ENCODE results near the gene GRAMD1C.
A peak's percentile ranks its signal among the peaks of the same experiment; 100 is the strongest.

GRAMD1C gene

DNA sequence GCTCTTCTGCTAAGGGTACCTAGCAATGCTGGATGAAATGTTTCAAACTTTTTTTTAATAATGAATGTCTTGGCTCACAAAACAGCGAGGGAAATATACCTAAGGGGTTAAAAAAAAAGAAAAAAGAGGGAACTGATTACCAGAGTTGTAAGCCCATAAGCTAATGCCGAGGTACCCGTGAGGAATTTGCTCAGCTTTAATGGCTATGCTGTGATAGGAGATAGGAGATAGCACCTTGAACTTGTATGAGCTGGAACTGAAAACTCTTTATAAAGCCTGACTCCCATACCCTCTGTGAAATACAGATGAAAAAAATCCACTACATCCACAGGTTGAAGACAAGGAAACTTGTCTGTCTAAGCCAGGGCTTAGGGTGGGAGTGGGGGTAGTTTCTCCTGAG, 13.9 kb downstream of the GRAMD1C start:
- DNase-seq (ENCODE audit: low read depth) = no peak

DNA sequence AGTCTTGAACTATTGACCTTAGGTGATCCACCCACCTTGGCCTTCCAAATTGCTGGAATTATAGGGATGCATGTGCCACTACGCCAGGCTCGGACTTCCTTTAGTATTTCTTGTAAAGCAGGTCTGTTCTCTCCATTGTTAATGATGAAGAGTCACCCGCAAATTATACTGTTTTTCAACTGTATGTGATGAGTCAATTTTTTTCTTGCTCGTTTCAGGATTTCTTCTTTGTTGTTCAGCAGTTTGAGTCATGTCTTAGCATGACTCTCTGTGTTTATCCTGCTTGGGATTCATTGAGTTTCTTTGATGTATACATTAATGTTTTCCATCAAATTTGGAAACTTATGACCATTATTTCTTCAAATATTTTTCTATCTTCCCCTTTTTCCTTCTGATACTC, 28.9 kb downstream of the GRAMD1C start:
- DNase-seq (ENCODE audit: low read depth) = peak; percentile 23

DNA sequence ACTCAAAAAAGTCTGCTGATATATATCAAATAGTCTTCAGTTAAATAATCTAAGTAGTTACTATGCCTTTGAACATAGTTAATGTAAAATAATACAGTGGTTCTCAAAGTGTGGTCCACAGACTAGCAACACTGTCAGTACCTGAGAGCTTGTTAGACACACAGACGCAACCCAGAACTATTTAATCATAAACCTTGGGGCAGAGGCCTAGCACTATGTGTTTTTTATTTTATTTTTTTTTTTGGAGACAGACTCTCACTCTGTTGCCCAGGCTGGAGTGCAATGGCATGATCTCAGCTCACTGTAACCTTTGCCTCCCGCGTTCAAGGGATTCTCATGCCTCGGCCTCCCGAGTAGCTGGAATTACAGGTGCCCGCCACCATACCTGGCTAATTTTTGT, 34.7 kb downstream of the GRAMD1C start:
- DNase-seq (ENCODE audit: low read depth) = no peak

DNA sequence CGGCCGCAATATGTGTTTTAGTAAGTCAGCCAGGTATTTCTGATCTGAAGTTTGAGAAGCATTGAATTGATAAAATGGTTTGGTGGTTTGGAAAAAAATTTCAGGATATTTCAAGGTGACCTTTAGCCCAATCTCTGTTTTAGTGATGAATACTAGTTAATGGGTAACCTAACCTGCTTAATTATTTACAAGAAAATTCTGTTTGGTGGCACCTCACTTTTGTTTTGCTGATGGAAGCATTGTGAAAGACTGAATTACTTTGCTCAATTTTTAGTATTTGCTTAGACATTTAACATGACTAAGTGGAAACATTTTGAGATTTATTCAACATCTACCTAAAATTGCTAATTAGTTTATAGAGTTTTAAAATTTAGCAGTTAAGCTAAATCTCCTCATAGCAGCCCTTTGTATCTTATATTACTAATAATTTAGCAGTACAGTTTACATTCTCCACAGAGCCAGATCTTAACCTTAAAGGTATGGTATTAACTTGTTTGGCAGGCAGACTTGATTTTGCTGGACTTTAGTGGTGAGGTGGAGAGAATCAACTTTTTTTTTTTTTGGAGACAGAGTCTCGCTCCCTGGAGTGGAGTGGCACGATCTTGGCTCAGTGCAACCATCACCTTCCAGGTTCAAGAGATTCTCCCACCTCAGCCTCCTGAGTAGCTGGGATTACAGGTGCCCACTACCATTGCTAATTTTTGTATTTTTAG, 35.4 kb downstream of the GRAMD1C start:
- no peak for DNase-seq (ENCODE audit: low read depth)

DNA sequence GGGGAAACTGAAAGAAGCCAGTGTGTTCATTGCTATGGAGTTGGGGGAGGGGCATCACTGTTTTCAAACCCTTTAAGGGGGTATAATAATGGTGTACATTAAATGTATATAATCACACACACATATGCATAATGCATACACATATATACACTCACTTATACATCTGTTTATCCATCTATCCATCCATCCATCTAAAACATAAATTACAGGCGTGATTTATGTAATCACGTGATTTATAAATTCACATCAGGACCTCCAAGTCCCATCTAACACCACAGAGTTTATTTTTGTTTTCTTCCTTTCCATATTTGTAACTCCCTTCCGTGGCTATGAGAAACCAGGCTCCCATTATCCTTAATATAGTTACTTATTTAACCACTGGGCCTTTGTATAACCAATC, 39.8 kb downstream of the GRAMD1C start:
- DNase-seq (ENCODE audit: low read depth) = no peak

DNA sequence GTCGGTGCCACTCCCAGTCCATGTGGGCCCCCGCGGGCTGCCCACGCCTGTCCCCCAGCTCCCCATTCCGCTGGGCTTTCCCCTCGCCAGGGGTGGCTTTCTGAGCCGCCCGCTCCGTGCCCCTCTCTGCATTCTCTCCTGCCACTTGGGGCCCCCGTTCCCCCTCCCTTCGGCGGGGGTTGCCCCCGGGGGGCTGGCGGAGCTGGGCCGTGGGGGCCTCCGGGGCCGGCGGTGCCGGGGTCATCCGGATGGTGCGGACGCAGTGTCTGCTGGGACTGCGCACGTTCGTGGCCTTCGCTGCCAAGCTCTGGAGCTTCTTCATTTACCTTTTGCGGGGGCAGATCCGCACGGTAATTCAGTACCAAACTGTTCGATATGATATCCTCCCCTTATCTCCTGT, 46.5 kb downstream of the GRAMD1C start:
- DNase-seq (ENCODE audit: low read depth) = no peak

DNA sequence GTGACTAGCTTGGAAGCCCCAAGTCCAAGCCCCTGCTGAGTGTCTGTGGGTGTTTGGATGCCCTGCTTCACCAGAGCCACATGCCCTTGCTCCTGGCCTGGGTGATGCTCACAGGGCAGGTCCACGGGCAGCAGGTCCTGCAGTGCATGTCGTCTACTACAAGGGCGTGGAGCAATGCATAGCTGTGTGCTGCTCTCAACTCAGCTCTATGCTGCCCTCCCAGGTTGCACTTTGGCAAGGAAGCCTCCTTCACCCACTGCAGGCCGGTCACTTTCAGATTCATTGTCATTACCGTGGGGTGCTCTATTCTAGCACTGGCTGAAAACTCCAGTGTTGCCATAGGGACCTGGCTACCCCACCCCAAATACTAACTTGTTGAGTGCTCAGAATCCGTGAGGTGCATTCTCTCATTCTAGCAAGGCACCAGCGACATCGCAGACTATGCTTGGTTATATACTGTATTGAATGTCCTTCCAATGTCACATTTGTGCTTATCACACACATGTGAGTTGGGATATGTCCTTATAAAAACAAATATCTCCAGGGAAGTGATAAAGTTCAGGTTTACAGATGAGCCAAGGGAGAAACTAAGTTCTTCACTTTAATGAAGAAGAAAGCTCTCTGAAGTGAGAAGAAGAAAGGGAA, 51.8 kb downstream of the GRAMD1C start:
- no peak for DNase-seq (ENCODE audit: low read depth)

DNA sequence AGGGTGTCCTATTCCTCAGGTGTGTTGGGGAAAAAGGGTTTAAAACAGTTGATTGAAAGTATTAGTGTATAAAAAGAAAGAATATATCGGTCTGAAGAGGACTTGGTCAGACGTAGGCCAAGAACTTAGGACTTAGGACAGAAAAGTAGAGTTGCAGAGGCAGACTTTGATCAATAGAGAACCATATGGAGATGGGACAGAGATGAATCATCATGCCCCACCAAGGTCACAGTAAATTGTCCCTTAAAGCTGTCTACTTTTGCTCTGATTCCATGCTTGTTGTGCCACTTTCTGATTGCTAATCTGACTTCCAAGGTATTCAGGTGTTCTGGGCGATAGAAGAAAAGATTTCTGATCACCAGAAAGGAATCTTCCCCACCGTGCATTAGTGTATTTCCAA, 56.3 kb downstream of the GRAMD1C start:
- no peak for DNase-seq (ENCODE audit: low read depth)

DNA sequence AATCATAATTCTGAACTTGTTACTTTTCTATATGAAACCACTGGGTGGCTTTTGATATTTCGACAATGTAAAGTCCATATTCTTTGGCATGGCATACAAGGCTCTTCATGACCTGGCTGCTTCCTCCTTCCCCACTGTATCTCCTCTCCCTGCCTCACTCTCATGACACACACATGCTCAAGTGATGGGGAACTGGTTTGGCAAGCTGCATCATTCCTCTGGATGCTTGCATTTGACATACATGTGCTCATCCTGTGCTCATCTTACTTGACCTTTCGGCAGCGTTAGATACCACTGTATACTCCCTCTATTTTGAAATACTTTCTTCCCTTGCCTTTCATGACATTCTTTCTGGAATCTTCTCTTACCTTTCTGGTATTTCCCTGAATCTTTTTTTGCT, 57.4 kb downstream of the GRAMD1C start:
- no peak for DNase-seq (ENCODE audit: low read depth)

DNA sequence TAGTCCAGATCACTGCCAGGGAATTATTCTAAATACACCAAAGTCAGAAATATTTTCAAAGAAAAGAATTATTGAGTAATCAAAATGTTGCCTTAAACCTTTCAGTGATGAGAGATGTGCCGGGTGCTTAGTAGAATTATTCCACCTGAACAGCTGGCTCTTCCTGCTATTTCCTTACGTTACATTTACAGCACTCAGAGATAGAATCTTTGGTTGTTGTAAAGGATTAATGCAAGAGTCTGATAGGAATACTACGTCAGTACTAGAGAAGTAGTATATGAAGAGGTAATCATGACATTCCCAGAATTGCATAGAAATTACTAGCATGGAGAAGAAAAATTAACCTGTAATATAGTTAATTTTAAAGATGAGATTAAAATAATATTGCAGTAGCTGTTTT, 58.3 kb downstream of the GRAMD1C start:
- DNase-seq (ENCODE audit: low read depth) = no peak

DNA sequence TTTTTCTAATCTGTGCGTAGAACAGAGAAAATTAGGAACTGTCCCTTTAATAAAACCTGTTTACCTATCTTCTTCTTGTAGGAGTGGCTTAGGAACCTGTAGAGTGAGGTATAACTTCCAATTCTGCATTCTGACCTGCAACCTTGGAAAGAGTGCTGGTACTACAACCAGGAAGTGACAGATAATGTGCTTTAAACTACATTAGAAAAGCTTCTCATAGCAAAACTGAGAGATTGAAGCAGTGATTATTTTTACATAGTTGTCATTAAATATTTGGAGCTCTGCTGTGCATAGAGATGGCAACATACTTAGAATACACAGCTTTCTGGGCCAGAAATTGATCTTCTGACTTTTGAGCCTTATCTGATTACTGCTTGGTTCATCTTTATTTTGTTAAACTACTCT, 58.8 kb downstream of the GRAMD1C start:
- DNase-seq (ENCODE audit: low read depth) = no peak

DNA sequence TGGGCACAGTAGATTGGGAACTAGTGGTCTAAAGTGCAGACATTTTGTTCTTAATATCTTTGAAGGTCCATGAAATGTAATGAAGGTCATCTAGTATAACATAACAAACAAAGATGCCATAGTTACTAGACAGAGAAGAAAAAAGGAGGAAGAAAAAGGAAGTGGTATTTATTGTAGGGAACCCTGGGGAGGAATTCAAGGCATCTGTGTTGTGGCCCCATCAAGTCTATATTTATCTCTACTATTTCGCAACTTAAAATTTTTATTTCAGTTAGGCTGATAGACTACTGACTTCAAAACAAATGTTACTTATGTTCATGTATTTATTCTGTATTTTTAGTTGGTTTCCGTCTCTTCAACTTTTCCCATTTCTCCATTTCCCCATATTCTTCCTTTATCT, 60.3 kb downstream of the GRAMD1C start:
- DNase-seq (ENCODE audit: low read depth) = no peak

DNA sequence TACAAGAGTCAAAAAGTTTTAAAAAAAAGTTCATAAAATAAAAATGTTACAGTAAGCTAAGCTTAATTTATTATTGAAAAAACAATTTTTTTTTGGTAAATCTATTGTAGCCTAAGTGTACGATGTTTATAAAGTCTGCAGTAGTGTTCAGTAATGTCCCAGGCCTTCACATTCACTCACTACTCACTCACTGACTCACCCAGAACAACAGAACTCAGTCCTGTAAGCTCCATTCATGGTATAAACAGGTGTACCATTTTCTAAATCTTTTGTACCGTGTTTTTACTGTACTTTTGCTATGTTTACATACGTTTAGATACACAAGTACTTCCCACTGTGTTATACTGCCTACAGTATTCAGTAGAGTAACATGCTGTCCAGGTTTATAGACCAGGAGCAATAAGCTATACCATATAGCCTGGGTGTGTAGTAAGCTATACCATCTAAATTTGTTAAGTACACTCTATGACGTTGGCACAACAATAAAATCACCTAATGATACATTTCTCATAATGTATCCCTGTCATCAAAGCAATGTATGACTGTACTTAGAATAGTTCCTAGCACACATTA, 68.1 kb downstream of the GRAMD1C start:
- no peak for DNase-seq (ENCODE audit: low read depth)

DNA sequence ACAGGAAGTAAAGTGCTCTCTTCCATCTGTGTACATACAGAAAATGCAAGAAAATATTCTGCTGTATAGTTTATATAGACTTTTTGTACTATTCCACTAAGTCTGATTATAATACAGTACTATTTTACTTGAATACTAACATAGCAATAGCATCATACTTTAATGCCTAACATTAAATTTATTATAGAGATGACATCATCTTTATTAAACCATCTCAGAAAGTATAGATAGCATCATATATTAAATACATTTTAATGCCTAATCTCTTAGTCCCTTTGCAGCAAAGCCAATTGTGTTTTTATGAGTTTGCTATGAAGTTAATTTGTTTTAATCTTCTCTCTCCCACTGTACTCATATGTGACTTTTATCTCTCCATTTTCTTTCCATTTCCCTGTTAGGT, 69.5 kb downstream of the GRAMD1C start:
- DNase-seq (ENCODE audit: low read depth) = no peak

DNA sequence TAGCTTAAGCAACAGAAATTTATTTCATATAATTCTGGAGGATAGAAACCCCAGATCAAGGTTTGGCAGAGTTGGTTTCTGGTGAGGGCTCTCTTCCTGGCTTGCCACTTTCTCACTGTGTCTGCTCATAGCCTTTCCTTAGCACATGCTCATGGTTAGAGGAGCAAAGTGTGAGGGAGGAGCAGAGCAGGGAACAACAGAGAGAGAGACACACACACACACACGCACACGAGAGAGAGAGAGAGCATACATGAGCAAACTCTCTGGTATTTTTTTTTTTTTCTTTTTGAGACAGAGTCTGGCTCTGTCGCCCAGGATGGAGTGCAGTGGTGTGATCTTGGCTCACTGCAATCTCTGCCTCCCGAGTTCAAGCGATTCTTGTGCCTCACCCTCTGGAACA, 72.4 kb downstream of the GRAMD1C start:
- DNase-seq (ENCODE audit: low read depth) = no peak

DNA sequence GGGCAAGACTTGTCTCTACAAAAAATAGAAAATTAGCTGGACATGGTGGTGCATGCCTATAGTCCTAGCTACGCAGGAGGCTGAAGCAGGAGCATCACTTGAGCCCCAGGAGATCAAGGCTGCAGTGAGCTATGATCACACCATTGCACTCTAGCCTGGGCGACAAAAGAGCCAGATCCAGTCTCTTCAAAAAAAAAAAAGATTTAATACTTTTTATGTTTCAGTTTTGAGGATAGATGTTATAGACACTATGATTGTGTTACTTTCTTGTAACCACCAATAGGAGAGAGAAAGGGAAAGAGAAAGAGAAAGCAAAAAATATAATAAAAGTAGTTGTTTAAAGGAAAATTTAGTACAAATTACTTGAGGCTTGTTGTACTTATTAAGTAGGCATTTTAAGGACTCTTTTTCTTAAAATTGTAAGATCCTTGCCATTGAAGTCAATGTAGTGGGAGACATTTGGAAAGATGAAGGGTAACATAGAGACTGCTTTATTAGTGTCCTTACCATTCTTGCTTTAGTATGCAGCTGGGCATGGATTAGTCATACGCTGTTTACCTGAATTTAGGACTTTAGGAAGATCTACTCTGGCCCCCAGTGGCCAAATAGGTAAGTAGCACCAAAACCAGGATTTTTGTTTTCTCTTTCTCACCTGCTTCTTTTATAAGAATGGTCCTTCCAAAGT, 74.1 kb downstream of the GRAMD1C start:
- peak; percentile 33 for DNase-seq (ENCODE audit: low read depth)

DNA sequence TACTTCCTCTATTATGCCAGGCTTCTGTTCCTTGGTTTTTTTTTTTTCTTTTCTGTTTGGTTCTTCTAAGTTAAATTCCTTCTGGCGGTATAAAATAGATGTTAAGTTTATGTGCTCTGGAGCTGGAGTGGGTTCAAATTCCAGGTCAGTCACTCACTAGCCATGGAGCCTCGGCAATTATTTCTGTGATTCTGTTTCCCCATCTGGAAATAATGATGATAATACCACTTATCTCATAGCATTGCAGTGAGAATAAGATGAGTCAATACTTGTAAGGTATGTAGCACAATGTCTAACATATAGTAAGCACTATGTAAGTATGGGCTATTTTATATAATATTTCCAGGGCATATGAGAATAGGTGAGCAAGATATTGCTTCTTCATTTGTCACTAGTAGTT, 76.1 kb downstream of the GRAMD1C start:
- peak; percentile 74 for DNase-seq (ENCODE audit: low read depth)

DNA sequence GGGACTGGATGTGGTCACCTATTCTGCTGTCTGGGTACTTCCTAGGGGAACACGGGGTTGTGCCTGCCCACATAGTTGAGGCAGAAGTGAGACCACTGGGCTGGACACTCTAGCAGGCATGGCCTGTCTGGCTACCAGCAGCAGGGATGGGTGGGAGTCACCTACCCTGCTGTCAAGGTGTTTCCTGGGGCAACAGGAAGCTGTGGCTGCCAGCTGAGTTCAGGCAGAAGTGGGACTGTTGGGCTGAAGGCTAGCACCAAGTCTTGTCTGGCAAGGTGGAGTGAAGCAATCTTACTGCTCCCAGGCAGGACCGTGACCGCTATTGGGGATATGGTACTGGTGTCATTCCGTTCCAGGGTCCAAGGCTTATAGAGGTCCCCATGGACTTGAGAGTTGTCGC, 89.0 kb downstream of the GRAMD1C start:
- DNase-seq (ENCODE audit: low read depth) = no peak

DNA sequence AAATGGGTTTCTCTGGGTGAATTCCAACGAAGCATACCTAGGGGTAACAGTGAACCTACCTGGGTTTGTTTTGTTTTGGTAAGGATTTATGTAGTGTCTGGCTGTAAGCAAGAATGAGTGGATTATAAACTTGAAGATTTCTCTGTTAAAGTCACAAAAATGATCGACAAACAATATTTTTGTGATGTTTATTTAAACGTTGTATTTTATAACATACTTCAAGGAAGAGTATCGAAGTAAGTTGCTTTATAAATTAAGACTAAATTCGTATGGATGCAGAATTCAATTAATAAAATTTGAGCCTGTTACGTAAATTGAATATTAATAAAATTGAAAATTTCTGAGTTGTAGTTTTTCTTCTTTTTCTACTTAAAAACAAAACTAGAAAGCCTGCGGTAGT, 108.2 kb downstream of the GRAMD1C start:
- DNase-seq (ENCODE audit: low read depth) = no peak

DNA sequence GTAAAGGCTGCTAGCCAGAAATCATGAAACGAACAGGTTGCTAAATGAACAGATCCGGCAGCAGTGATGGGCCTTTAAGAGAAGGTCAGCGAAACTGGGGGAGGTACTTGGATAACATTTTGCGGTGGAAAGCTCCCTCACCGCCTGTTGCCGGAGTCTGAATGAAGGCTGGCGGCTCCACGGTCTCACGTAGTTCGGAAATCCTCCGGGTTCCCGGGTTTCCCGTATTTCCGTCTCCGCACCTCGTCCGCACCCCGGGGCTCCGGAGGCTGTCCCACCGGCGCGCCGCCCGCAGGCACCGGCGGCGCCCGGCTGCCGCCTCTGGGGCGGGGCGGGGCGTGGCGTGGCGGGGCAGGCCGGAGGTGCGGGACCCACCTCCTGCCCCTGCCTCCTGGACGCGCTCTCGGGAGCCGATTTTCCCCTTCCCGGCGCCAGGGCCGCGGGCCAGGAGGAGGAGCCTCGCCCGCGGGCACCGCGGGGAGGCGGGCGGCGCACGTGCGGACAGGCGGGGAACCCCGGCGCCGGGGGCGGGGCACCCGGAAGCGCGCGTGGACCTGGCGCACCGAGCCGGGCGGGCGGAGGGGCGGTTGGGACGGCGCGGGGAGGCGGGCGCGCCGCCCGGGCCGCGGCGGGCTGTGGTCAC, 108.9 kb downstream of the GRAMD1C start, which contains the start of gene ZDHHC23:
Gene ZDHHC23 (plus strand): TSS at position 642 of the 643 bp plus-strand sequence. CDS start 790 bp downstream, outside the sequence.
- DNase-seq (ENCODE audit: low read depth) = peak; percentile 27

DNA sequence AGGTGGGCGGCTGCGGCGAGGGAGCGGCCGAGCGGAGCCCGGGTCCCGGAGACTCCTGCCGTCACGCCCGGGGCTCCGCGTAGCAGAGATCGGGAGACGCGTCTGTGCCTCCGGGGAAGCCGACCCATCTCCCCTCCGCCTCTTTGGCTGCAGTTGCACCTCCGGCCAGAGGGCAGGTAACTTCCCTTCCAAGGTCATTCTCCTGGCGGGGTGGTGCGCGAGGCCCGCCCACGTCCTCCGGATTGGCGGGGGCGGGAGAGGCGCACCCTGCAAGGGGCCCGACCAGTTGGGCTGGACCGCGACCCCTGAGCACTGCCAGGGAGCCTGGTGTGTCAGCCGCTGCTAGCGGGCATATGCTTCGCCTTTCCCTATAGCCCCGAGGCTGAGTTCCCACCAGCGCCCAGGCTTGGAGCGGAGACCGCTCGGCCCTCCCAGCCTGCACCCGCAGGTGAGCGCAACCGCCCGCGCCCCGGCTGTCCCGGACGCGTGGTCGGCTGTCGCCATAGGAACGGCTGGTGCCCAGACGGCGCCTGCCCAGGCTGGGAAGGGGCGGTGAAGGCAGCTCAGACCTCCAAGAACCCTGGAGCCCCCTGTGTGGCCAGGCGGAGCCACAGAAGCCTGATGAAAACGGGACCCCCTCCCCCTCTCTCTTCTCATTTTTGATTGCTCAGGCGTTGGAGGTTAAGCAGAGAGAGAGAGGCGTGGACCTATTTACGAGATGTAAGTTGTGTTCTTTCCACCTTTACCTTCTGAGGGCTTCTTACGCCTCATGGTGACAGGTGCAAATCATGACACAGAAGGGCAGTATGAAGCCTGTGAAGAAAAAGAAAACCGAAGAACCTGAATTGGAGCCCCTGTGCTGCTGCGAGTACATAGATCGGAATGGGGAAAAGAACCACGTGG, 109.7 kb downstream of the GRAMD1C start:
- DNase-seq (ENCODE audit: low read depth) = no peak
